Fibroblast of lung (primary cell): Measurements from ENCODE around the gene CCDC93. TPM values are rescaled to one million over a fixed set of nuclear protein-coding genes. Genes with fewer than 3 reads are reported as not detected.

Experiments used
- DNase-seq, 2 donors: peaks; one replicate each; pipeline versions ENCODE4 v3.0.0 to v3.0.0-alpha.2; 2010; ENCODE audit warnings: low read depth in 2 of 2
- H2AFZ ChIP-seq: 2 replicates; pipeline ENCODE4 v1.5.1; 2012; ENCODE audit warnings: low read length, control low read depth, inconsistent platforms
- H3K27ac ChIP-seq: 2 replicates; pipeline ENCODE4 v1.5.1; 2011; ENCODE audit warnings: low read length, control low read depth; ENCODE audit not compliant: insufficient read depth
- H3K27me3 ChIP-seq: 2 replicates; pipeline ENCODE4 v1.5.1; 2011; ENCODE audit warnings: mild to moderate bottlenecking, low read length; ENCODE audit not compliant: control insufficient read depth, insufficient read depth
- H3K36me3 ChIP-seq: 2 replicates; pipeline ENCODE4 v1.5.1; 2011; ENCODE audit warnings: low read length; ENCODE audit not compliant: control insufficient read depth, insufficient read depth
- H3K4me1 ChIP-seq: 2 replicates; pipeline ENCODE4 v1.5.1; 2011; ENCODE audit warnings: low read length; ENCODE audit not compliant: control insufficient read depth, insufficient read depth; ENCODE audit errors: extremely low read depth
- H3K4me2 ChIP-seq: 2 replicates; pipeline ENCODE4 v1.5.1; 2011; ENCODE audit warnings: low read length, control low read depth; ENCODE audit not compliant: insufficient read depth; ENCODE audit errors: extremely low read depth
- H3K4me3 ChIP-seq, 4 experiments: fragments of 200-600 bp in 1 of 4; sonication (generic) in 1 of 4; replicated peaks in 1 of 4; 2 replicates each; pipeline ENCODE4 v1.5.1; 2011 to 2016; ENCODE audit warnings: low read length in 4 of 4, low read depth in 3 of 4, mild to moderate bottlenecking in 3 of 4, control low read depth in 2 of 4, inconsistent platforms in 1 of 4, mixed read lengths in 1 of 4; ENCODE audit not compliant: insufficient read depth in 1 of 4; ENCODE audit errors: control extremely low read depth in 1 of 4
- H3K79me2 ChIP-seq: 2 replicates; pipeline ENCODE4 v1.5.1; 2012; ENCODE audit warnings: mild to moderate bottlenecking, low read length, inconsistent platforms; ENCODE audit not compliant: control insufficient read depth, insufficient read depth
- H3K9ac ChIP-seq: 2 replicates; pipeline ENCODE4 v1.5.1; 2011; ENCODE audit warnings: mild to moderate bottlenecking, low read length, control low read depth; ENCODE audit not compliant: insufficient read depth
- H3K9me3 ChIP-seq: 2 replicates; pipeline ENCODE4 v1.5.1; 2012; ENCODE audit warnings: low read depth, low read length; ENCODE audit not compliant: control insufficient read depth, insufficient read depth
- H4K20me1 ChIP-seq: 2 replicates; pipeline ENCODE4 v1.5.1; 2011; ENCODE audit warnings: low read length; ENCODE audit not compliant: control insufficient read depth, insufficient read depth; ENCODE audit errors: extremely low read depth
- CTCF ChIP-seq, 2 donors: IDR thresholded peaks in 1 of 2; conservative IDR thresholded peaks in 1 of 2; 1 replicate in 1 of 2; 2 replicates in 1 of 2; pipeline ENCODE4 v1.5.1; 2011 to 2012; ENCODE audit warnings: low read length in 2 of 2, control low read depth in 1 of 2, inconsistent platforms in 1 of 2, low read depth in 1 of 2, mild to moderate bottlenecking in 1 of 2
- EZH2 ChIP-seq: IDR thresholded peaks from 2 replicates; pipeline ENCODE4 v1.5.1; 2012; ENCODE audit warnings: low read length, control low read depth, mild to moderate bottlenecking; ENCODE audit errors: missing control alignments
- polyA plus RNA-seq, 2 donors: library from polyadenylated mRNA; depleted of rRNA in 1 of 2; stranded (reverse) in 1 of 2; unstranded in 1 of 2; fragments of >200 nt; gene quantifications; 2 replicates each; pipeline ENCODE4 v1.2.1, GENCODE V29; 2011 to 2012; ENCODE audit warnings: missing spikeins in 1 of 2
- total RNA-seq: library from RNA; depleted of rRNA; stranded (reverse); fragments of >200 nt; gene quantifications from 2 replicates; pipeline ENCODE4 v1.2.1, GENCODE V29; 2014

CCDC93 gene
- total and polyA plus RNA-seq, 2 donors (not counting 1 experiment from before 2014, with no cell fraction given): 15.1 to 32.0 TPM

- Histone ChIP-seq H3K4me3 (no peak overlapping the region), H4K20me1 (no peaks in the 10 kb centered on the region), H3K4me2 (no peak overlapping the region), H3K9me3 (no peaks in the 10 kb centered on the region), H3K36me3 (no peaks in the 10 kb centered on the region), H3K79me2 (no peaks in the 10 kb centered on the region), H3K27ac (no peak overlapping the region), H3K4me1 (no peaks in the 10 kb centered on the region), H3K9ac (no peak overlapping the region), H3K27me3 (no peaks in the 10 kb centered on the region), H2AFZ (no peak overlapping the region)
- TF ChIP-seq EZH2: no peak
- peak; percentile 67 to 82 for TF ChIP-seq CTCF (conservative IDR thresholded peaks at IDR 0.05 in 1 of 2, IDR thresholded peaks at IDR 0.05 in 1 of 2; ENCODE audit: low read depth in 1 of 2, low read length in 2 of 2)
- DNase-seq: peak; percentile 17 to 39
Observed at GRCh38 chr2:118032169-118033013, 18.5 kb upstream of the CCDC93 start.

- Histone ChIP-seq H2AFZ (no peak overlapping the region), H3K79me2 (no peaks in the 10 kb centered on the region), H4K20me1 (no peaks in the 10 kb centered on the region), H3K4me2 (no peak overlapping the region), H3K4me1 (no peaks in the 10 kb centered on the region), H3K4me3 (no peak overlapping the region), H3K27me3 (no peaks in the 10 kb centered on the region), H3K9ac (no peak overlapping the region), H3K36me3 (no peaks in the 10 kb centered on the region), H3K9me3 (no peaks in the 10 kb centered on the region), H3K27ac (no peak overlapping the region)
- TF ChIP-seq CTCF (conservative IDR thresholded peaks at IDR 0.05 in 1 of 2, IDR thresholded peaks at IDR 0.05 in 1 of 2; ENCODE audit: low read depth in 1 of 2, low read length in 2 of 2): no peak
- no peak for TF ChIP-seq EZH2
- no peak for DNase-seq
Observed at GRCh38 chr2:118031566-118031965, 17.7 kb upstream of the CCDC93 start.

GRCh38 chr2:118029025-118029424 is 15.2 kb upstream of the CCDC93 start:
- H3K36me3 ChIP-seq: no peaks in the 10 kb centered on the region
- H3K79me2 ChIP-seq: no peaks in the 10 kb centered on the region
- no peak overlapping the region for H3K4me3 ChIP-seq
- H3K9me3 ChIP-seq: no peaks in the 10 kb centered on the region
- DNase-seq: no peak
- no peak overlapping the region for H3K4me2 ChIP-seq
- no peaks in the 10 kb centered on the region for H3K27me3 ChIP-seq
- no peak overlapping the region for H2AFZ ChIP-seq
- H3K4me1 ChIP-seq: no peaks in the 10 kb centered on the region
- H3K9ac ChIP-seq: no peak overlapping the region
- TF ChIP-seq EZH2 (no peak), CTCF (conservative IDR thresholded peaks at IDR 0.05 in 1 of 2, IDR thresholded peaks at IDR 0.05 in 1 of 2; ENCODE audit: low read depth in 1 of 2, low read length in 2 of 2) (no peak)
- H4K20me1 ChIP-seq: no peaks in the 10 kb centered on the region
- no peak overlapping the region for H3K27ac ChIP-seq
